ENCODE measurements around the gene LCOR.

LCOR gene

GRCh38 chr10:96880575-96880974 is 48.5 kb downstream of the LCOR start:
- TF ChIP-seq CTCF (conservative IDR thresholded peaks at IDR 0.05; ENCODE audit: control insufficient read depth, insufficient read depth, low read depth, low read length): no peak
- H3K4me3 ChIP-seq (ENCODE audit: control insufficient read depth, low read depth, low read length): no peak overlapping the region
- DNase-seq (ENCODE audit: low read depth): no peak

GRCh38 chr10:96889415-96890171 is 57.5 kb downstream of the LCOR start:
- TF ChIP-seq CTCF (conservative IDR thresholded peaks at IDR 0.05; ENCODE audit: control insufficient read depth, insufficient read depth, low read depth, low read length): no peak
- no peak overlapping the region for H3K4me3 ChIP-seq (ENCODE audit: control insufficient read depth, low read depth, low read length)
- no peak for DNase-seq (ENCODE audit: low read depth)

GRCh38 chr10:96890172-96890513 is 58.0 kb downstream of the LCOR start:
- TF ChIP-seq CTCF (conservative IDR thresholded peaks at IDR 0.05; ENCODE audit: control insufficient read depth, insufficient read depth, low read depth, low read length): no peak
- no peak for DNase-seq (ENCODE audit: low read depth)
- H3K4me3 ChIP-seq (ENCODE audit: control insufficient read depth, low read depth, low read length): no peak overlapping the region

- TF ChIP-seq CTCF (conservative IDR thresholded peaks at IDR 0.05; ENCODE audit: control insufficient read depth, insufficient read depth, low read depth, low read length): no peak
- no peak for DNase-seq (ENCODE audit: low read depth)
Observed at GRCh38 chr10:96890580-96890979, 58.5 kb downstream of the LCOR start.

GRCh38 chr10:96891840-96892239 is 59.7 kb downstream of the LCOR start:
- DNase-seq (ENCODE audit: low read depth): no peak
- no peak overlapping the region for H3K4me3 ChIP-seq (ENCODE audit: control insufficient read depth, low read depth, low read length)
- no peak for TF ChIP-seq CTCF (conservative IDR thresholded peaks at IDR 0.05; ENCODE audit: control insufficient read depth, insufficient read depth, low read depth, low read length)

More at GRCh38 chr10:96890580-96890979, 58.5 kb downstream of the LCOR start:
- H3K4me3 ChIP-seq (ENCODE audit: control insufficient read depth, low read depth, low read length): no peak overlapping the region

GRCh38 chr10:96895662-96896424 is 63.7 kb downstream of the LCOR start:
- TF ChIP-seq CTCF (conservative IDR thresholded peaks at IDR 0.05; ENCODE audit: control insufficient read depth, insufficient read depth, low read depth, low read length): no peak
- no peak for DNase-seq (ENCODE audit: low read depth)
- H3K4me3 ChIP-seq (ENCODE audit: control insufficient read depth, low read depth, low read length): no peak overlapping the region

Data from fibroblast of mammary gland (primary cell).